Measurements from ENCODE around the gene ADD2.

- TF ChIP-seq CTCF (IDR thresholded peaks at IDR 0.05) = no peak
- no peak for TF ChIP-seq EP300 (IDR thresholded peaks at IDR 0.05; ENCODE audit: low read depth)
- TF ChIP-seq POLR2A (IDR thresholded peaks at IDR 0.05) = no peak
Observed at GRCh38 chr2:70664525-70664924, 103.5 kb downstream of the ADD2 start.

Data from transverse colon (tissue), 3 donors.